Adipose tissue (tissue), 3 donors: ENCODE results near the gene KCNQ1. TPM values are rescaled to one million over a fixed set of nuclear protein-coding genes. Genes with fewer than 3 reads are reported as not detected.

Experiments used
- H3K27ac ChIP-seq: one replicate; pipeline ENCODE4 v1.5.1; 2013; ENCODE audit warnings: low read depth, low read length
- WGBS, 3 donors: extraction: QIAGEN DNeasy Blood & Tissue Kit; methylation state at CpG; one replicate each; pipeline ENCODE4 v1.1.7; 2013; 5-methylcytosine and 5-hydroxymethylcytosine counted together
- polyA plus RNA-seq, 3 donors: library from polyadenylated mRNA; stranded (reverse); fragments of 200-250 nt; gene quantifications; one replicate each; pipeline ENCODE4 v1.2.3, GENCODE V29; 2013
- donor health status: healthy with polysubstance abuse.
- donor health status: Bipolar disorder and iron deficiency.
- donor health status: healthy.

Gene KCNQ1
- polyA plus RNA-seq, 3 donors: 4.8 to 28.1 (median 9.6) TPM

- no peak overlapping the region for H3K27ac ChIP-seq
- WGBS, 3 donors: 95 to 97% (median 96%) methylated on average over 17 of the region's 17 CpGs
Observed at GRCh38 chr11:2762451-2762850, 317.6 kb downstream of the KCNQ1 start.

GRCh38 chr11:2763984-2764383 is 319.2 kb downstream of the KCNQ1 start:
- WGBS, 3 donors: 62 to 82% (median 65%) methylated on average over 4 of the region's 4 CpGs
- no peak overlapping the region for H3K27ac ChIP-seq

- WGBS, 3 donors: 65 to 66% (median 65%) methylated on average over 3 of the region's 3 CpGs
- H3K27ac ChIP-seq: no peak overlapping the region
Observed at GRCh38 chr11:2765491-2765890, 320.7 kb downstream of the KCNQ1 start.

- whole genome bisulfite sequencing, 3 donors: 93 to 98% (median 96%) methylated on average over 4 of the region's 4 CpGs
- H3K27ac ChIP-seq: no peak overlapping the region
Observed at GRCh38 chr11:2766166-2766565, 321.4 kb downstream of the KCNQ1 start.

- WGBS, 3 donors: 92 to 98% (median 96%) methylated on average over 5 of the region's 5 CpGs
Observed at GRCh38 chr11:2767071-2767470, 322.3 kb downstream of the KCNQ1 start.

GRCh38 chr11:2767801-2768200 is 323.0 kb downstream of the KCNQ1 start:
- H3K27ac ChIP-seq: no peak overlapping the region
- WGBS, 3 donors: 89 to 94% (median 89%) methylated on average over 8 of the region's 8 CpGs

More at GRCh38 chr11:2767071-2767470, 322.3 kb downstream of the KCNQ1 start:
- no peak overlapping the region for H3K27ac ChIP-seq

- 92 to 97% (median 95%) methylated on average over 13 to 14 of the region's 14 CpGs for WGBS, 3 donors
Observed at GRCh38 chr11:2768471-2769408, 323.9 kb downstream of the KCNQ1 start.

GRCh38 chr11:2769409-2770095 is 324.7 kb downstream of the KCNQ1 start:
- WGBS, 3 donors: 94 to 96% (median 95%) methylated on average over 14 of the region's 14 CpGs

More at GRCh38 chr11:2768471-2769408, 323.9 kb downstream of the KCNQ1 start:
- no peak overlapping the region for H3K27ac ChIP-seq

GRCh38 chr11:2770096-2770751 is 325.4 kb downstream of the KCNQ1 start:
- H3K27ac ChIP-seq: no peak overlapping the region
- WGBS, 3 donors: 93 to 97% (median 95%) methylated on average over 13 of the region's 13 CpGs

More at GRCh38 chr11:2769409-2770095, 324.7 kb downstream of the KCNQ1 start:
- H3K27ac ChIP-seq: no peak overlapping the region

GRCh38 chr11:2770761-2771301 is 326.0 kb downstream of the KCNQ1 start:
- H3K27ac ChIP-seq: no peak overlapping the region
- WGBS, 3 donors: 92 to 96% (median 96%) methylated on average over 9 of the region's 9 CpGs

- WGBS, 3 donors: 91 to 94% (median 93%) methylated on average over 12 of the region's 12 CpGs
- no peak overlapping the region for H3K27ac ChIP-seq
Observed at GRCh38 chr11:2771758-2772466, 327.1 kb downstream of the KCNQ1 start.

GRCh38 chr11:2772544-2773031 is 327.8 kb downstream of the KCNQ1 start:
- no peak overlapping the region for H3K27ac ChIP-seq
- 83 to 91% (median 84%) methylated on average over 7 of the region's 7 CpGs for WGBS, 3 donors

- no peak overlapping the region for H3K27ac ChIP-seq
- WGBS, 3 donors: 91 to 94% (median 93%) methylated on average over 13 of the region's 13 CpGs
Observed at GRCh38 chr11:2774173-2775082, 329.6 kb downstream of the KCNQ1 start.

- WGBS, 3 donors: 84 to 96% (median 86%) methylated on average over 5 of the region's 5 CpGs
Observed at GRCh38 chr11:2775083-2775625, 330.3 kb downstream of the KCNQ1 start.

GRCh38 chr11:2775626-2776350 is 331.0 kb downstream of the KCNQ1 start:
- no peak overlapping the region for H3K27ac ChIP-seq
- 90 to 96% (median 92%) methylated on average over 29 of the region's 29 CpGs for WGBS, 3 donors

More at GRCh38 chr11:2775083-2775625, 330.3 kb downstream of the KCNQ1 start:
- no peak overlapping the region for H3K27ac ChIP-seq
